ENCODE measurements around the gene ITPR2.

DNA sequence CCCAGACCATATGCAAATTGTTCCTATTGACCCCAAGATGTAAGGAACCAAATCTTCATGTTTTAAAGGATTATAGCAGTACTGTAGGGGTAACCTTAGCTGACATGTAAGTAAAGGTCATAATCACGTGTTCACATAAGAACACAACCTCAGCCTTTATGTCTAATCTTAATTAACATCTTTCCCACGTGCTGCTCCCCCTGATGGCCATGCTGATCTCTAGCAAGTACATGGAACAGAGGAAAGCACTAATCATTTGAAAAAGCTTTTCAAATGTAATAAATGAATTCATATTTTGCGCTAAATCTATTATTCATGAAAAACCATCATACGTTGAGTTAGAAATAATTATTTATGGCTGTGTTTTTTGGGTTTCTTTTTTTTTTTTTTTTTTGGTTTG is 30.5 kb upstream of the ITPR2 start:
- TF ChIP-seq, protein P1, sequence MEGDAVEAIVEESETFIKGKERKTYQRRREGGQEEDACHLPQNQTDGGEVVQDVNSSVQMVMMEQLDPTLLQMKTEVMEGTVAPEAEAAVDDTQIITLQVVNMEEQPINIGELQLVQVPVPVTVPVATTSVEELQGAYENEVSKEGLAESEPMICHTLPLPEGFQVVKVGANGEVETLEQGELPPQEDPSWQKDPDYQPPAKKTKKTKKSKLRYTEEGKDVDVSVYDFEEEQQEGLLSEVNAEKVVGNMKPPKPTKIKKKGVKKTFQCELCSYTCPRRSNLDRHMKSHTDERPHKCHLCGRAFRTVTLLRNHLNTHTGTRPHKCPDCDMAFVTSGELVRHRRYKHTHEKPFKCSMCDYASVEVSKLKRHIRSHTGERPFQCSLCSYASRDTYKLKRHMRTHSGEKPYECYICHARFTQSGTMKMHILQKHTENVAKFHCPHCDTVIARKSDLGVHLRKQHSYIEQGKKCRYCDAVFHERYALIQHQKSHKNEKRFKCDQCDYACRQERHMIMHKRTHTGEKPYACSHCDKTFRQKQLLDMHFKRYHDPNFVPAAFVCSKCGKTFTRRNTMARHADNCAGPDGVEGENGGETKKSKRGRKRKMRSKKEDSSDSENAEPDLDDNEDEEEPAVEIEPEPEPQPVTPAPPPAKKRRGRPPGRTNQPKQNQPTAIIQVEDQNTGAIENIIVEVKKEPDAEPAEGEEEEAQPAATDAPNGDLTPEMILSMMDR (IDR thresholded peaks at IDR 0.05), result no peak
- TF ChIP-seq POLR2AphosphoS5 (IDR thresholded peaks at IDR 0.05; ENCODE audit: insufficient read depth in 1 of 2, low read depth in 1 of 2), result no peak
